ENCODE measurements around the gene NYAP1.
"Not testable (repeated sequence)": the region's sequence is repeated elsewhere in the genome, so short reads cannot be mapped to it uniquely, and the experiment has no call there.

Gene NYAP1

GRCh38 chr7:100513212-100513810 lies 29.6 kb downstream of the NYAP1 start:
- no peak for DNase-seq (ENCODE audit: low read depth)

- no peak for DNase-seq (ENCODE audit: low read depth)
Observed at GRCh38 chr7:100515072-100515532, 31.4 kb downstream of the NYAP1 start.

GRCh38 chr7:100516135-100516812 lies 32.5 kb downstream of the NYAP1 start:
- DNase-seq (ENCODE audit: low read depth): peak; percentile 9

- DNase-seq (ENCODE audit: low read depth): no peak
Observed at GRCh38 chr7:100517305-100517704, 33.6 kb downstream of the NYAP1 start.

GRCh38 chr7:100519580-100519979 lies 35.9 kb downstream of the NYAP1 start:
- DNase-seq (ENCODE audit: low read depth): no peak

GRCh38 chr7:100520138-100520537 lies 36.4 kb downstream of the NYAP1 start:
- DNase-seq (ENCODE audit: low read depth): no peak

- no peak for DNase-seq (ENCODE audit: low read depth)
Observed at GRCh38 chr7:100521076-100521475, 37.3 kb downstream of the NYAP1 start.

- not testable (repeated sequence) for DNase-seq (ENCODE audit: low read depth)
Observed at GRCh38 chr7:100521909-100522593, 38.3 kb downstream of the NYAP1 start.

- not testable (repeated sequence) for DNase-seq (ENCODE audit: low read depth)
Observed at GRCh38 chr7:100523192-100523591, 39.5 kb downstream of the NYAP1 start.

GRCh38 chr7:100528108-100528866 lies 44.6 kb downstream of the NYAP1 start:
- DNase-seq (ENCODE audit: low read depth): not testable (repeated sequence)

GRCh38 chr7:100532165-100533022 lies 48.7 kb downstream of the NYAP1 start:
- DNase-seq (ENCODE audit: low read depth): no peak

GRCh38 chr7:100535982-100536381 lies 52.3 kb downstream of the NYAP1 start:
- not testable (repeated sequence) for DNase-seq (ENCODE audit: low read depth)

- DNase-seq (ENCODE audit: low read depth): not testable (repeated sequence)
Observed at GRCh38 chr7:100536695-100537094, 53.0 kb downstream of the NYAP1 start.

GRCh38 chr7:100538348-100538653 lies 54.6 kb downstream of the NYAP1 start:
- DNase-seq (ENCODE audit: low read depth): no peak

GRCh38 chr7:100538654-100539435 lies 55.1 kb downstream of the NYAP1 start, which contains the start of gene AGFG2:
Gene AGFG2 (plus strand): TSS chr7:100539203. CDS start chr7:100539347, 144 bp downstream.
- DNase-seq (ENCODE audit: low read depth): peak; percentile 100

GRCh38 chr7:100539436-100540006 lies 55.8 kb downstream of the NYAP1 start:
- no peak for DNase-seq (ENCODE audit: low read depth)

- no peak for DNase-seq (ENCODE audit: low read depth)
Observed at GRCh38 chr7:100540073-100540723, 56.5 kb downstream of the NYAP1 start.

GRCh38 chr7:100541309-100541708 lies 57.6 kb downstream of the NYAP1 start:
- DNase-seq (ENCODE audit: low read depth): not testable (repeated sequence)

- DNase-seq (ENCODE audit: low read depth): no peak
Observed at GRCh38 chr7:100543586-100543985, 59.9 kb downstream of the NYAP1 start.

- no peak for DNase-seq (ENCODE audit: low read depth)
Observed at GRCh38 chr7:100544386-100544785, 60.7 kb downstream of the NYAP1 start.

Data from stimulated activated CD8-positive, alpha-beta memory T cell treated with anti-CD3 and anti-CD28 coated beads, Interleukin-12 subunit alpha, Interleukin-12 subunit beta, amount 100 ng/mL, for 4 hours (primary cell).